ENCODE data around the gene GET4. TPM values are rescaled to one million over a fixed set of nuclear protein-coding genes. Genes with fewer than 3 reads are reported as not detected.

The GET4 gene
- total RNA-seq, 1 donor from 2014 or later, result 41.0 TPM

DNA sequence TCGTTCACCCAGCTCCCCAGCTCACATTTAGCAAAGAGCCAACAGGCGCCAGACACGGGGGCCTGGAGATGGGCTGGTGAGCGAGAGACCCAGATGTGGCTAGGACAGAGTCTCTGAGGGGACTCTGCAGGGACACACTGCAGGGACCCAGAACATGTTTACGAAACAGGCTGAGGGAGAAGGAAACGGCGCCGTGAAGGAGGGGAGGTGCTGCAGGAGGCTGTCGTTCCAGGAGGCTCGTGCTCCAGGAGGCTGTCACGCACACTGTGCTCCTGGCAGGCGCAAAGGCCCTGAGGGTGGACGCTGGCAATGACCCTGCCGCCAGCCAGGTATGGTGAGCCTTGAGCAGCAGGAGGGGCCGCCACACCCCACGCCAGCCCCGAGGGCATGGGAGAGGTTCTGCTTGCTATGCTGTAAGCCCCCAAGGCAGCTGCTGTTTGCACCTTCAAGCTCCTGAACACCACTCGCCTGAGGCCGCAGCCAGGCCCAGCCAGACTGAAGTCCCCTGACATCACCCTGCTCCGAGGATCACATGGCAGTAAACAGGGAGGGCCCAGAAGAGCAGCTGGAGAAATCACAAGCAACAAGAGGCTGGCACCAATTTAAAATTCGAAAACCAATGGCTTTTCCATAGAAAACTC lies 50.8 kb downstream of the GET4 start:
- Mint-ChIP-seq H3K4me3 (no peak overlapping the region), H3K27ac (peak overlapping the region; percentile 62), H3K27me3 (no peaks in the 10 kb centered on the region), H3K9me3 (no peaks in the 10 kb centered on the region), H3K4me1 (peaks cover 34% of the 10 kb centered on the region), H3K36me3 (ENCODE audit: low read depth) (peaks cover 28% of the 10 kb centered on the region)
- no peak for DNase-seq
- intact Hi-C loops (cut with micrococcal nuclease), result no loop called here

DNA sequence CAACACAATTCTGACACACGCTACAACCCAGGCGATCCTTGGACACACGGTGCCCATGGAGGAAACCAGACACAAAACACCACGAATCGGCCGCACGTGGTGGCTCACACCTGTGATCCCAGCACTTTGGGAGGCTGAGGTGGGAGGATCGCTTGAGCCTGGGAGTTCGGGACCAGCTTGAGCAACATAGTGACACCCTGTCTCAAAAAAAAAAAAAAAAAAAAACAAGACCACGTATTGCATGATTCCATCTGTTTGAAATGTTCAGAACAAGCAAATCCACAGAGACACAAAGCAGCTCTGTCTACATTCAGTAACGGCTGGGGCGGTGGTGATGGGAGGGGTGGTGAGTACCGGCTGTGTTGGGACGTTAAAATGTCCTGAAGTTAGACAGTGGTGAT lies 53.0 kb downstream of the GET4 start:
- Mint-ChIP-seq H3K4me3 (no peak overlapping the region), H3K27ac (peak overlapping the region; percentile 75), H3K36me3 (ENCODE audit: low read depth) (peaks cover 26% of the 10 kb centered on the region), H3K9me3 (no peaks in the 10 kb centered on the region), H3K4me1 (peaks cover 24% of the 10 kb centered on the region), H3K27me3 (no peaks in the 10 kb centered on the region)
- intact Hi-C loops (cut with micrococcal nuclease), result no loop called here
- DNase-seq, result no peak

DNA sequence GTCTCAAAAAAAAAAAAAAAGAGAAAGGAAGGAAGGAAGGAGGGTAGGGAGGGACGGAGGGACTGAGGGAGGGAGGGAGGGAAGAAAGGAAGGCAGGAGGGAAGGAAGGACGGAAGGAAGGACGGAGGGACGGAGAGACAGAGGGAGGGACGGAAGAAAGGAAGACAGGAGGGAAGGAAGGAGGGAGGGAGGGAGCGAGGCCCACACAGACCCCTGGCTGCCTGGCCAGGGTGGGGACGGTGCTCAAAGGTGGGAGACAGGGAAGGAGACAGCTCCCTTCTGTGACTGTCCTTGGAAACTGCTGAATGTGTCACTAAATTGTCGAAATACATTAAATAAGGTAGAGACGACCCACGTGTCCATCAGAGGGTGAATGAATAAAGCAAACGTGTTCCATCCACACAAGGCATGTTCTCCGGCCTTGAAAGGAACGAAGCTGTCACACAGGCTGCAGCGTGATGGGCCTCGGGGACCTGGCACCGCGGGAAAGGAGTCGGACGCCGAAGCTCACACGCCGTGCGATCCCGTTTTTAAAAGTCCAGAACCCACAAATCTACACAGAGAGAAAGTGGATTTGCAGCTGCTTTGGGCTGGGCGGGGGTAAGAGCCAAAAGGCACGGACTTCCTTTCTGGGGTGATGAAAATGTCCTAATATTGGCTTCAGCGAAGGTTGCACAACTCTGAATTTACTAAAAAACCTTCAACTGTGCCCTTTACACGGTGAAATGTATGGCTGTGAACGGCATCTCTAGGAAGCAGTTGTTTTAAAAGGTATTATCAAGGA lies 54.8 kb downstream of the GET4 start:
- peaks cover 24% of the 10 kb centered on the region for H3K36me3 Mint-ChIP-seq (ENCODE audit: low read depth)
- H3K4me3 Mint-ChIP-seq, result no peak overlapping the region
- intact Hi-C loops (cut with micrococcal nuclease), result no loop called here
- H3K9me3 Mint-ChIP-seq, result no peaks in the 10 kb centered on the region
- H3K27ac Mint-ChIP-seq, result peak overlapping the region; percentile 69
- H3K4me1 Mint-ChIP-seq, result peaks cover 22% of the 10 kb centered on the region
- no peaks in the 10 kb centered on the region for H3K27me3 Mint-ChIP-seq
- no peak for DNase-seq

DNA sequence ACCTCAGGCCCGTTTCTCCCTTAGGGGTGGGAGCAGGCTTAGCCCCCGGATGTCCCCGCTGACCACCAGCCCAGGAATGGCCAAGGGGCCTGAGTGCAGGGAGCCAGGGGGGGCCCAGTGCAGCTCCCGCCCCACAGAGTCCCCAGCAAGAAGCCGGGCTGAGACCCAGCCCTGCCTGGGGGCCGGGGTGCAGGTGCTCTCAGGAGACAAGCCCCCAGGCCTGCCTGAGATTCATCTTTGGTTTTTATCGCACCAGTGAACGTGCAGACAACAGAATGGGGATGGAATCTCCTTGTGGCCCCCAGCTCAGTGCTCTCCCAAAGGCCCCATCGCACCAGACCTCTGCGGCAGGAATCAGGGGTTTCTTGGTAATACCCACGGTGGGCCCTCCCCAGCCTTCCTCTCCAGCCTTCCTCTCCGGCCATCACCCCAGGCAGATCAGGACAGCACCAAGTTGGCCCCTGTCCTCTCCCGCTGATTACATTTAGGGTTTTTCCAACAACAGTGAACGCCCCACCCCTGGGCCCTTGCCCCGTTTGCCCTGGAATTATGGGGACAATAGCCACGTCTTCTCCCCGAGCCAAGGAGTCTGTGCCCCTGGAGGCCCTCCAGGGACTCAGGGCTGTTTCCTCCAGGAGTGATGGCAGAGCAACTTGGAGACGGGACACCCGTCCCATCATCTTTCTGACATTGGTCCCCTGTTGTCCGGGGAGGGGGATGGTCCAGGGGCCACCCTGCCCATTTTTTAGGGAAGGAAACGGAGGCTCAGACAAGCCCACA lies 55.7 kb downstream of the GET4 start:
- peak overlapping the region; percentile 3 for H3K27ac Mint-ChIP-seq
- H3K36me3 Mint-ChIP-seq (ENCODE audit: low read depth), result peaks cover 29% of the 10 kb centered on the region
- intact Hi-C loops (cut with micrococcal nuclease), result no loop called here
- H3K27me3 Mint-ChIP-seq, result no peaks in the 10 kb centered on the region
- DNase-seq, result no peak
- no peaks in the 10 kb centered on the region for H3K9me3 Mint-ChIP-seq
- H3K4me1 Mint-ChIP-seq, result peaks cover 27% of the 10 kb centered on the region
- no peak overlapping the region for H3K4me3 Mint-ChIP-seq

DNA sequence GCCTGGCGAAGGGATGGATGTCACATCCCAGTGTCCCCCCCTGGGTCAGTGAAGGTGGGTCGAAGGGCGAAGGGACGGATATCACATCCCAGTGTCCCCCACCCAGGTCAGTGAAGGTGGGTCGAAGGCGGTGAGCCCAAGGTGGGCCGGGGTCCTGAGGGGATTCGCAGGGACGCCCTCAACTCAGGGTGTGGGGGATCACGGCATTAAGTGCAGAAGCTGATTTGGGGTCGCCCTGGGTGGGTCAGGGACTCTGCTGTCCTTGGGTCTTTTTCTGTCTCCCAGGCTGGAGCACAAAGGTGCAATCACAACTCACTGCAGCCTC lies 56.3 kb downstream of the GET4 start:
- DNase-seq, result no peak
- peaks cover 25% of the 10 kb centered on the region for H3K36me3 Mint-ChIP-seq (ENCODE audit: low read depth)
- H3K9me3 Mint-ChIP-seq, result no peaks in the 10 kb centered on the region
- no peaks in the 10 kb centered on the region for H3K27me3 Mint-ChIP-seq
- no peak overlapping the region for H3K27ac Mint-ChIP-seq
- no peak overlapping the region for H3K4me3 Mint-ChIP-seq
- peaks cover 23% of the 10 kb centered on the region for H3K4me1 Mint-ChIP-seq
- intact Hi-C loops (cut with micrococcal nuclease), result no loop called here

DNA sequence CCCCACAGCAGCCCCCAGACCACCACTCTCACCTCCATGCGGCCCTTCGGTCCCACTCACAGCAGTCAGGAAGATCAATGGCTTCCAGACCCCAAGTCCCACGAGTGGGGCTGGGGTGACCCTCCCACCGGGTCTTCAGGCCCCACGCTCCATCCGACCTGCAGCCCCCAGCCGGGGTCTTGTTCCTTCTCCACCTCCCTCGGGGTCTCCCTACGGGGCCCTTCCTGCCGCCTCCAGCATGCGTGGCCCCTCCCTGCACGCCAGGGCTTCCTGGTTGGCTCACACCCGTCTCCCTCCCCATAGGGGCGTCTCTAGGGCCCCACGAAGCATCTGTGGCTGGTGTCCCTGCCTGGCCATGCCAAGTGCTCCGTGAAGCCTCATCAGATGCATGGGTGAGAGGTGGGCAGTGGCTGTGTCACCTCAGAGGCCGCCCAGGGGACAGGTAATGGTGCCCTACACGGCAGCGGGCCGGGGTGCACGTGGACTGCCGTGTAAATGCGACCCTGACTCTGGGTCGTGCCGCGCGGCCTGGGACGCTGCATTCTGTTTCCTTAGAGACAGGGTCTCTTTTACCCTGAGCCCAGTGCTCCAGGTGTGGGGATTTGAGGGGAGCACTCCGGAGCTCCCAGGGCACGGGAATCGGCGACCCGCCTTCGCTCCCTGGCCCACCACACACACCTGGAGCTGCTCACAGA lies 58.3 kb downstream of the GET4 start:
- Mint-ChIP-seq H3K27ac (no peak overlapping the region), H3K9me3 (no peaks in the 10 kb centered on the region), H3K27me3 (no peaks in the 10 kb centered on the region), H3K36me3 (ENCODE audit: low read depth) (peaks cover 20% of the 10 kb centered on the region), H3K4me1 (peaks cover 14% of the 10 kb centered on the region), H3K4me3 (no peak overlapping the region)
- no peak for DNase-seq
- intact Hi-C loops (cut with micrococcal nuclease), result no loop called here

DNA sequence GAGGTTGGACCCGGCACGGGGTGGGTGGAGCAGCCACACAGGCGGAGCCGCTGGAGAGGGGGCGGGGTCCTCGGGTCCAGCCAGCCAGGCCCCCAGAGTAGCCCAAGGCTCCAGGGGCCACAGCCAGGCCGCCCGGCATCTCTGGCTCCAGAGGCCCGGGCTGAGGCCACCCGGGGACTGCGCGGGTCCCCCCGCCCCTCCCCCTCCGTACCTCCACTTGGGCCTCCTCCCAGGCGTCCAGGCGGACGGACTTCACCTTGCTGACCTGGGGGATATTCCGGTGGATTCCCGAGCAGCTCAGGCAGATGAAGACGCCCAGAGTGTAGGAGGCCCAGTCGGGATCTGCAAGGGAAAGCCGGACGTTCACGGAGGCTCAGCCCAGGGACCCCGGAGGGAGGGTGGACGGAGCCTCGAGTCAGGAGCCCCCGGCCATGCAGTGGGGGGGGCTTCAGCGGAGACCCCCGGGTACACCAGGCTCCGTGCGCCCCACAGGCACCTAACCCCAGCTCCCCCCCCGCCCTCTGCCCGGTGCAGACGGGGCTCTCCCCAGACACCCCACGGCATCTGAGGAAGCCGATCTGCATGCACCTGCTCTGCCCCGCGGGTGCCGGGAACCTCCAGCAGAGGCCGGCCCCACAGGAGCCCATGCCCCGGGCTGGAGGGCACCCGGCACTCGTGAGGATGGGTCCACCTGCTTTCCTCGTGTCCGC lies 59.0 kb downstream of the GET4 start:
- Mint-ChIP-seq H3K27ac (no peak overlapping the region), H3K9me3 (peaks cover 4% of the 10 kb centered on the region), H3K4me3 (no peak overlapping the region), H3K4me1 (peaks cover 9% of the 10 kb centered on the region), H3K27me3 (no peaks in the 10 kb centered on the region), H3K36me3 (ENCODE audit: low read depth) (peaks cover 22% of the 10 kb centered on the region)
- intact Hi-C loops (cut with micrococcal nuclease), result no loop called here
- no peak for DNase-seq

DNA sequence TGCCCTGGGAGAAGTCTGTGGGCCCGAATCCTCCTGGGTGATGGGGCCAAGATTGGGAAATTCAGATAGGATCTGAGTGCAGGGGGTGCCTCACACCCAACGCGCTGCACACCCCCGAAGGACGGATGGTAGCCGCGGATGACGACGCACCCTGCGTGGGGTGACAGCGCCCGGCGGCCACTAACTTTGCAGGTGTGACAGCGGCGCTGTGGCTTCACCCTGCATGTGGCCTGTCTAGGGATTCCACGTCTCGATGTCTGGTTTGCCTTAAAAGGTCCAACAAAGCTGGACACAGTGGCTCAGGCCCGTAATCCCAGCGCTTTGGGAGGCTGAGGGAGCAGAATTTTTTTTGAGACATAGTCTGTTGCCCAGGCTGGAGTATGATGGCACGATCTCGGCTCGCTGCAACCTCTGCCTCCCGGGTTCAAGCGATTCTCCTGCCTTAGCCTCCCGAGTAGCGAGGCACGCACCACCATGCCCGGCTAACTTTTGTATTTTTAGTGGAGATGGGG lies 59.6 kb downstream of the GET4 start:
- Mint-ChIP-seq H3K4me1 (peaks cover 13% of the 10 kb centered on the region), H3K4me3 (no peak overlapping the region), H3K36me3 (ENCODE audit: low read depth) (peaks cover 23% of the 10 kb centered on the region), H3K9me3 (peaks cover 4% of the 10 kb centered on the region), H3K27me3 (no peaks in the 10 kb centered on the region), H3K27ac (peak overlapping the region; percentile 87)
- no peak for DNase-seq
- intact Hi-C loops (cut with micrococcal nuclease), result no loop called here

DNA sequence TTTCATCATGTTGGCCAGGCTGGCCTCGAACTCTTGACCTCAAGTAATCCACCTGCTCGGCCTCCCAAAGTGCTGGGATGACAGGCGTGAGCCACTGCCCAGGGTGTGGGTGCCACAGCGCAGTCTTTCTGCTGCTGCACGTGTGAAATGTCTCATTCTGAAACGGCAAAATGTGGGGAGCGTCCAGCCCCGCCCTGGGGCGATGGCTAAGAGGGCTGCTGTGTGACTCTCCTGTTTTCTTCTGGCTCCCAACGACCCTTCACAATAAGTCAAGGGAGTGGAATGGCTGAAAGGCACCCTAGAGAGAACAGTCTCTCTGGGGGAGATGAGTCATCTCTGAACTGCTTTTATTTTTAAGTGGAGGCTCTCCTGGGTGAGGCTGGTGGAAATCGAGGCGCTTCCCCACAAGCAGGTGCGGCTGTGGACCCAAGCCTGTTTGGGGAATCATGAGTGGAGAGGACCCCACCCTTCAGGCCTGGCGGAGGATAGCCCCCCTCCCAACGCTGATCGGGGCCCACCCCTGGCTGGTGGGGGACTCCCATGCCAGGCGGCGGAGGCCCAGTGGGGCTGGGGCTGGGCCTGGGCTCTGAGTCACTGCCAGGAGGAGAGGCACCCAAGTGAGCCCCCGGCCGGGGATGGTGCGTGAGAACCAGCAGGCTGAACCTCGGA lies 60.2 kb downstream of the GET4 start:
- DNase-seq, result peak; percentile 74
- Mint-ChIP-seq H3K27ac (peak overlapping the region; percentile 87), H3K4me1 (peaks cover 17% of the 10 kb centered on the region), H3K9me3 (peaks cover 7% of the 10 kb centered on the region), H3K27me3 (no peaks in the 10 kb centered on the region), H3K36me3 (ENCODE audit: low read depth) (peaks cover 23% of the 10 kb centered on the region), H3K4me3 (peak overlapping the region; percentile 17)
- intact Hi-C loops (cut with micrococcal nuclease), result no loop called here

DNA sequence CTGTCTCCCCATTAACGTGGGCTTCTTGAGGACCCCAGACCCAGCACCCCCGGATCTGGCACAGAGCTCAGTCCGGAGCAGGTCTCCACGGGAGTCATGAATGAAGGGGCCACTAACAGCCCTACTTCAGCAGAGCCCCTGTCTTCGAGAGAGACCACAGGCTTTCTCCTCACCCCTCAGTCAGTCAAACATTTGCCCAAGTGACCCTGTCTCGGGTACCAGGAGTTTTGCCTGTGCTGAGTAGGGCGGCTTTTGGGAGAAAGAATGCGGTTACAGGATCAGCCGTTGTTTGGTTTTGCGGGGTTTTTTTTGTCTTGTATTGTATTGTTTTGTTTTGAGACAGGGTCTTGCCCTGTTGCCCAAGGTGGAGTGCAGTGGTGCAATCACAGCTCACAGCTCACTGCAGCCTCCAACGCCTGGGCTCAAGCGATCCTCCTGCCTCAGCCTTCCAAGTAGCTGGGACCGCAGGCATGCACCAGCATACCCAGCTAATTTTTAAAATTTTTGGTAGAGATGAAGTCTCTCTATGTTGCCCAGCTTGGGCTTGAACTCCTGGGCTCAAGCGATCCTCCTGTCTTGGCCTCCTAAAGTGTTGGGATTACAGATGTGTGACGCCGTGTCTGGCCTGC lies 61.6 kb downstream of the GET4 start:
- H3K27ac Mint-ChIP-seq, result no peak overlapping the region
- H3K4me3 Mint-ChIP-seq, result no peak overlapping the region
- H3K36me3 Mint-ChIP-seq (ENCODE audit: low read depth), result peaks cover 26% of the 10 kb centered on the region
- peaks cover 7% of the 10 kb centered on the region for H3K9me3 Mint-ChIP-seq
- H3K4me1 Mint-ChIP-seq, result peaks cover 22% of the 10 kb centered on the region
- H3K27me3 Mint-ChIP-seq, result peaks cover 2% of the 10 kb centered on the region
- no peak for DNase-seq
- intact Hi-C loops (cut with micrococcal nuclease), result no loop called here

DNA sequence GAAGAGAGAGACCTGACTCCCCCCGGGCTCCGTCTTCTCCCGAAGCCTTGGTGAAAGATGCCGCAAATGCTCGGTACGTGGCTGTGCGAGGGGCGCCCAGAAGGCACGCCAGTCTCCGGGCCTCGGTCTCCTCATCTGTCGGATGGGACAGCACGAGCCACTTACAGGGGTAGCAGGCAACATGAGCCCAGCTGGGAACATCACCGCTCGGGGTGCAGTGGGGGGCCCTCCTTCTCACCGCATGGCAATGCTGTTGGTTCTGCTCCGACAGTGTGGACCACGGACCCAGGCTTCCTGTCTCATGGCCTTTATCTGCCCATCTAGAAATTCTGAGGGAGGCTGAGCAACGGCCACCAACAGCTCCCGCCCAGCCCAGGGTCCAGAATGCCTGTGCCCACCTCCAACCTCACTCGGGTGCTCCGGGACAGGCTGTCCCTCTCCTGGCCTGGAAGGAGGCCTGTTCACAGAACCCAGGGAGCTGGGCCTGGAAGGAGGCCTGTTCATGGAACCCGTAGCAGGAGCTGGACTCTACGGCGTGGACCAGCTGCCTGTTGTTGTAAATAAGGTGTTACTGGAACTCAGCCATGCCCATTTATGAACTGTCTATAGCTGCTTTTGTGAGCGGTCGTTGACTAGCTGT lies 62.3 kb downstream of the GET4 start:
- H3K27ac Mint-ChIP-seq, result no peak overlapping the region
- no peak overlapping the region for H3K4me3 Mint-ChIP-seq
- intact Hi-C loops (cut with micrococcal nuclease), result no loop called here
- peaks cover 7% of the 10 kb centered on the region for H3K9me3 Mint-ChIP-seq
- H3K4me1 Mint-ChIP-seq, result peaks cover 22% of the 10 kb centered on the region
- no peak for DNase-seq
- H3K36me3 Mint-ChIP-seq (ENCODE audit: low read depth), result peaks cover 26% of the 10 kb centered on the region
- H3K27me3 Mint-ChIP-seq, result peaks cover 2% of the 10 kb centered on the region

DNA sequence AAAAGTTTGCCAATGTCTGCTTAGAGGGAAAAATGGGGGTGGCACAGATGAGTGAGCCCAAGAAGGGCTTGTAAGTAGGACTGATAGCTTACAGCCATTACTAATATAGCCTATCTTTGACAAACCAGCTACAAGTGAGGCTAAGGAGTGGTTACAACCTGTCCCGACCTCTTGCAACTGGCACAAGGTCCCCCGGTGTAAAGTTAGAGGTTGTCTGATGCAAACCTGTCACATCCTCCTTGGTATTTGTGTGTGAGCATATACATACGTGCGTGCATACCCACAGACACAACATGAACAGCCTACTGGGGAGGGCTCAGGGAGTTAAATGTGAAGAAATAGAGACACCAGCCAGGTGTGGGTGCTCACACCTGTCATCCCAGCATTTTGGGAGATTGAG lies 63.5 kb downstream of the GET4 start:
- H3K27ac Mint-ChIP-seq, result peak overlapping the region; percentile 25
- no peak for DNase-seq
- peaks cover 26% of the 10 kb centered on the region for H3K36me3 Mint-ChIP-seq (ENCODE audit: low read depth)
- H3K4me3 Mint-ChIP-seq, result no peak overlapping the region
- H3K27me3 Mint-ChIP-seq, result peaks cover 2% of the 10 kb centered on the region
- peaks cover 7% of the 10 kb centered on the region for H3K9me3 Mint-ChIP-seq
- H3K4me1 Mint-ChIP-seq, result peaks cover 22% of the 10 kb centered on the region
- intact Hi-C loops (cut with micrococcal nuclease), result no loop called here
